H1 (cell line): ENCODE data around the gene MAGI3. TPM values are rescaled to one million over a fixed set of nuclear protein-coding genes. Genes with fewer than 3 reads are reported as not detected.

Experiments used
- CTBP2 ChIP-seq: IDR thresholded peaks from 2 replicates; pipeline ENCODE4 v1.7.0; 2011; ENCODE audit warnings: borderline replicate concordance, mild to moderate bottlenecking, moderate library complexity, mixed read lengths, low read length; ENCODE audit not compliant: insufficient read depth, insufficient read length
- HDAC2 ChIP-seq, 2 experiments: fragments of 300-600 bp in 1 of 2; sonication (generic) in 1 of 2; IDR thresholded peaks; 2 replicates each; pipeline ENCODE4 v1.6.1; 2011 to 2012; ENCODE audit warnings: low read depth in 2 of 2, low read length in 2 of 2, mild to moderate bottlenecking in 2 of 2, moderate library complexity in 2 of 2, borderline replicate concordance in 1 of 2, inconsistent platforms in 1 of 2
- MAFK ChIP-seq: IDR thresholded peaks from 2 replicates; pipeline ENCODE4 v1.6.1; 2012; ENCODE audit warnings: low read depth, mild to moderate bottlenecking, improper control_type of control experiment, low read length
- RAD21 ChIP-seq, 2 experiments: IDR thresholded peaks in 1 of 2; conservative IDR thresholded peaks in 1 of 2; 2 replicates each; pipeline ENCODE4 v1.6.1; 2011; ENCODE audit warnings: low read depth in 2 of 2, low read length in 2 of 2, improper control_type of control experiment in 1 of 2, inconsistent platforms in 1 of 2, mild to moderate bottlenecking in 1 of 2, moderate library complexity in 1 of 2
- RFX5 ChIP-seq: IDR thresholded peaks from 2 replicates; pipeline ENCODE4 v1.6.1; 2011; ENCODE audit warnings: low read depth, low read length, improper control_type of control experiment, borderline replicate concordance
- polyA plus RNA-seq, 7 experiments: library from polyadenylated mRNA; depleted of rRNA in 3 of 7; stranded (reverse) in 5 of 7; unstranded in 2 of 7; fragments of >200 nt in 5 of 7; fragments of 200-250 nt in 2 of 7; gene quantifications; 1 replicate in 5 of 7; 2 replicates in 1 of 7; 4 replicates in 1 of 7; pipeline versions ENCODE4 v1.2.1 to v1.2.3, GENCODE V29; 2011 to 2013; ENCODE audit warnings: missing spikeins in 2 of 7, mixed read lengths in 2 of 7
- total RNA-seq: library from RNA; stranded (reverse); fragmentation: NEBNext Ultra II Directional; extraction: Animal tissue kit (Norgen Biotek cat#: 25700); gene quantifications from 2 replicates; pipeline ENCODE4 v1.2.1, GENCODE V29; 2021
- TF ChIP-seq, protein P1 (sequence below): fragments of 300-600 bp; sonication (generic); IDR thresholded peaks from 2 replicates; pipeline ENCODE4 v1.7.1; 2012; ENCODE audit warnings: low read length, moderate library complexity, mild to moderate bottlenecking, inconsistent platforms; ENCODE audit not compliant: insufficient replicate concordance

Gene MAGI3
- total and polyA plus RNA-seq, 2 of the 8 experiments (the other 6 are each of a cell fraction or from before 2014, with no cell fraction given), result 2.3 to 7.8 TPM

DNA sequence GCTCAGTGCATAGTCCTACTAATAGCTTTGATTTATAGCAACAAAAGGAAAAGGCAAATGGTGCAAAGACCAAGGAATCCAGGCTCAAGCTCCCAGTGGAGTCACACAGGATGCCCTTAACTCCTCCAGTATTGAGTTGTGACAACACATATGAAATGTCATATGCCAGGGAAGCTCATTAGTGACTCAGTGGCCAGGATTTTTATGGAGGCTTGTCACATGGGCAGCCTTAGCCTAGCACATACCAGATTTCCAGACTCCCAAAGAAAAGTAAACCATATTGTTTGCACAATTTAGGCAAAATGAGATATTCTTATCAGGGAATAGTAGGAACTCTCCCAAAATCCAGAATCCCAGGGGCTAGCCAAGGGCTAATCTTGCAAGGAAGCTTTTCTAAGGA, 129.2 kb downstream of the MAGI3 start (continued):
- TF ChIP-seq, protein P1, sequence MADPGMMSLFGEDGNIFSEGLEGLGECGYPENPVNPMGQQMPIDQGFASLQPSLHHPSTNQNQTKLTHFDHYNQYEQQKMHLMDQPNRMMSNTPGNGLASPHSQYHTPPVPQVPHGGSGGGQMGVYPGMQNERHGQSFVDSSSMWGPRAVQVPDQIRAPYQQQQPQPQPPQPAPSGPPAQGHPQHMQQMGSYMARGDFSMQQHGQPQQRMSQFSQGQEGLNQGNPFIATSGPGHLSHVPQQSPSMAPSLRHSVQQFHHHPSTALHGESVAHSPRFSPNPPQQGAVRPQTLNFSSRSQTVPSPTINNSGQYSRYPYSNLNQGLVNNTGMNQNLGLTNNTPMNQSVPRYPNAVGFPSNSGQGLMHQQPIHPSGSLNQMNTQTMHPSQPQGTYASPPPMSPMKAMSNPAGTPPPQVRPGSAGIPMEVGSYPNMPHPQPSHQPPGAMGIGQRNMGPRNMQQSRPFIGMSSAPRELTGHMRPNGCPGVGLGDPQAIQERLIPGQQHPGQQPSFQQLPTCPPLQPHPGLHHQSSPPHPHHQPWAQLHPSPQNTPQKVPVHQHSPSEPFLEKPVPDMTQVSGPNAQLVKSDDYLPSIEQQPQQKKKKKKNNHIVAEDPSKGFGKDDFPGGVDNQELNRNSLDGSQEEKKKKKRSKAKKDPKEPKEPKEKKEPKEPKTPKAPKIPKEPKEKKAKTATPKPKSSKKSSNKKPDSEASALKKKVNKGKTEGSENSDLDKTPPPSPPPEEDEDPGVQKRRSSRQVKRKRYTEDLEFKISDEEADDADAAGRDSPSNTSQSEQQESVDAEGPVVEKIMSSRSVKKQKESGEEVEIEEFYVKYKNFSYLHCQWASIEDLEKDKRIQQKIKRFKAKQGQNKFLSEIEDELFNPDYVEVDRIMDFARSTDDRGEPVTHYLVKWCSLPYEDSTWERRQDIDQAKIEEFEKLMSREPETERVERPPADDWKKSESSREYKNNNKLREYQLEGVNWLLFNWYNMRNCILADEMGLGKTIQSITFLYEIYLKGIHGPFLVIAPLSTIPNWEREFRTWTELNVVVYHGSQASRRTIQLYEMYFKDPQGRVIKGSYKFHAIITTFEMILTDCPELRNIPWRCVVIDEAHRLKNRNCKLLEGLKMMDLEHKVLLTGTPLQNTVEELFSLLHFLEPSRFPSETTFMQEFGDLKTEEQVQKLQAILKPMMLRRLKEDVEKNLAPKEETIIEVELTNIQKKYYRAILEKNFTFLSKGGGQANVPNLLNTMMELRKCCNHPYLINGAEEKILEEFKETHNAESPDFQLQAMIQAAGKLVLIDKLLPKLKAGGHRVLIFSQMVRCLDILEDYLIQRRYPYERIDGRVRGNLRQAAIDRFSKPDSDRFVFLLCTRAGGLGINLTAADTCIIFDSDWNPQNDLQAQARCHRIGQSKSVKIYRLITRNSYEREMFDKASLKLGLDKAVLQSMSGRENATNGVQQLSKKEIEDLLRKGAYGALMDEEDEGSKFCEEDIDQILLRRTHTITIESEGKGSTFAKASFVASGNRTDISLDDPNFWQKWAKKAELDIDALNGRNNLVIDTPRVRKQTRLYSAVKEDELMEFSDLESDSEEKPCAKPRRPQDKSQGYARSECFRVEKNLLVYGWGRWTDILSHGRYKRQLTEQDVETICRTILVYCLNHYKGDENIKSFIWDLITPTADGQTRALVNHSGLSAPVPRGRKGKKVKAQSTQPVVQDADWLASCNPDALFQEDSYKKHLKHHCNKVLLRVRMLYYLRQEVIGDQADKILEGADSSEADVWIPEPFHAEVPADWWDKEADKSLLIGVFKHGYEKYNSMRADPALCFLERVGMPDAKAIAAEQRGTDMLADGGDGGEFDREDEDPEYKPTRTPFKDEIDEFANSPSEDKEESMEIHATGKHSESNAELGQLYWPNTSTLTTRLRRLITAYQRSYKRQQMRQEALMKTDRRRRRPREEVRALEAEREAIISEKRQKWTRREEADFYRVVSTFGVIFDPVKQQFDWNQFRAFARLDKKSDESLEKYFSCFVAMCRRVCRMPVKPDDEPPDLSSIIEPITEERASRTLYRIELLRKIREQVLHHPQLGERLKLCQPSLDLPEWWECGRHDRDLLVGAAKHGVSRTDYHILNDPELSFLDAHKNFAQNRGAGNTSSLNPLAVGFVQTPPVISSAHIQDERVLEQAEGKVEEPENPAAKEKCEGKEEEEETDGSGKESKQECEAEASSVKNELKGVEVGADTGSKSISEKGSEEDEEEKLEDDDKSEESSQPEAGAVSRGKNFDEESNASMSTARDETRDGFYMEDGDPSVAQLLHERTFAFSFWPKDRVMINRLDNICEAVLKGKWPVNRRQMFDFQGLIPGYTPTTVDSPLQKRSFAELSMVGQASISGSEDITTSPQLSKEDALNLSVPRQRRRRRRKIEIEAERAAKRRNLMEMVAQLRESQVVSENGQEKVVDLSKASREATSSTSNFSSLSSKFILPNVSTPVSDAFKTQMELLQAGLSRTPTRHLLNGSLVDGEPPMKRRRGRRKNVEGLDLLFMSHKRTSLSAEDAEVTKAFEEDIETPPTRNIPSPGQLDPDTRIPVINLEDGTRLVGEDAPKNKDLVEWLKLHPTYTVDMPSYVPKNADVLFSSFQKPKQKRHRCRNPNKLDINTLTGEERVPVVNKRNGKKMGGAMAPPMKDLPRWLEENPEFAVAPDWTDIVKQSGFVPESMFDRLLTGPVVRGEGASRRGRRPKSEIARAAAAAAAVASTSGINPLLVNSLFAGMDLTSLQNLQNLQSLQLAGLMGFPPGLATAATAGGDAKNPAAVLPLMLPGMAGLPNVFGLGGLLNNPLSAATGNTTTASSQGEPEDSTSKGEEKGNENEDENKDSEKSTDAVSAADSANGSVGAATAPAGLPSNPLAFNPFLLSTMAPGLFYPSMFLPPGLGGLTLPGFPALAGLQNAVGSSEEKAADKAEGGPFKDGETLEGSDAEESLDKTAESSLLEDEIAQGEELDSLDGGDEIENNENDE, result no peak
- TF ChIP-seq RAD21 (IDR thresholded peaks at IDR 0.05 in 1 of 2, conservative IDR thresholded peaks at IDR 0.05 in 1 of 2; ENCODE audit: low read depth in 2 of 2, low read length in 2 of 2) (no peak), RFX5 (no peak), CTBP2 (no peak), MAFK (no peak), HDAC2 (IDR thresholded peaks at IDR 0.05; ENCODE audit: borderline replicate concordance in 1 of 2, low read depth in 2 of 2, low read length in 2 of 2) (no peak)
